ENCODE results near the gene CALU. TPM values are rescaled to one million over a fixed set of nuclear protein-coding genes. Genes with fewer than 3 reads are reported as not detected.

CALU gene
- total and polyA plus RNA-seq, 4 donors: 23.9 to 115 (median 99.0) TPM

GRCh38 chr7:128807191-128807590 lies 68.0 kb downstream of the CALU start:
- no peak overlapping the region for H3K27ac ChIP-seq (ENCODE audit: low read depth in 1 of 2, low read length in 1 of 2)
- H3K9me3 ChIP-seq (ENCODE audit: control insufficient read depth in 4 of 4, insufficient read depth in 3 of 4, low read length in 3 of 4): peaks cover 0 to 2% (median 0%) of the 10 kb centered on the region in 4 donors
- no peaks in the 10 kb centered on the region for H3K27me3 ChIP-seq (ENCODE audit: control insufficient read depth in 3 of 3, insufficient read depth in 3 of 3, low read length in 2 of 3)
- no peak for TF ChIP-seq CTCF (IDR thresholded peaks at IDR 0.05; ENCODE audit: control extremely low read depth, extremely low read depth)
- H3K9ac ChIP-seq (ENCODE audit: insufficient read depth in 1 of 2, low read length in 2 of 2): no peak overlapping the region
- H3K36me3 ChIP-seq (ENCODE audit: control insufficient read depth in 4 of 4, insufficient read depth in 4 of 4, low read length in 4 of 4): peaks cover 0 to 9% (median 4%) of the 10 kb centered on the region in 4 donors
- H3K4me1 ChIP-seq (ENCODE audit: control insufficient read depth in 5 of 5, insufficient read depth in 5 of 5, low read length in 5 of 5): peaks cover 0 to 2% (median 0%) of the 10 kb centered on the region in 5 donors
- DNase-seq: no peak
- WGBS, 2 donors: 86 to 91% methylated on average over 8 of the region's 8 CpGs
- no peak overlapping the region for H3K4me3 ChIP-seq
- ATAC-seq (ENCODE audit: insufficient read depth, low FRiP score): no peak

GRCh38 chr7:128809363-128809762 lies 70.2 kb downstream of the CALU start:
- DNase-seq (no peak), ATAC-seq (ENCODE audit: insufficient read depth, low FRiP score) (no peak)
- Histone ChIP-seq H3K4me1 (ENCODE audit: control insufficient read depth in 5 of 5, insufficient read depth in 5 of 5, low read length in 5 of 5) (peaks cover 0 to 3% (median 0%) of the 10 kb centered on the region in 5 donors), H3K9me3 (ENCODE audit: control insufficient read depth in 4 of 4, insufficient read depth in 3 of 4, low read length in 3 of 4) (peaks cover 0 to 2% (median 0%) of the 10 kb centered on the region in 4 donors), H3K27ac (ENCODE audit: low read depth in 1 of 2, low read length in 1 of 2) (no peak overlapping the region), H3K27me3 (ENCODE audit: control insufficient read depth in 3 of 3, insufficient read depth in 3 of 3, low read length in 2 of 3) (no peaks in the 10 kb centered on the region), H3K36me3 (ENCODE audit: control insufficient read depth in 4 of 4, insufficient read depth in 4 of 4, low read length in 4 of 4) (peaks cover 0 to 9% (median 4%) of the 10 kb centered on the region in 4 donors), H3K4me3 (no peak overlapping the region), H3K9ac (ENCODE audit: insufficient read depth in 1 of 2, low read length in 2 of 2) (no peak overlapping the region)
- TF ChIP-seq CTCF (IDR thresholded peaks at IDR 0.05; ENCODE audit: control extremely low read depth, extremely low read depth): no peak
- 86 to 92% methylated on average over 3 of the region's 3 CpGs for WGBS, 2 donors

GRCh38 chr7:128810473-128810872 lies 71.3 kb downstream of the CALU start:
- Histone ChIP-seq H3K9me3 (ENCODE audit: control insufficient read depth in 4 of 4, insufficient read depth in 3 of 4, low read length in 3 of 4) (peaks cover 0 to 4% (median 0%) of the 10 kb centered on the region in 4 donors), H3K9ac (ENCODE audit: insufficient read depth in 1 of 2, low read length in 2 of 2) (no peak overlapping the region), H3K27me3 (ENCODE audit: control insufficient read depth in 3 of 3, insufficient read depth in 3 of 3, low read length in 2 of 3) (no peaks in the 10 kb centered on the region), H3K4me3 (no peak overlapping the region), H3K27ac (ENCODE audit: low read depth in 1 of 2, low read length in 1 of 2) (no peak overlapping the region), H3K4me1 (ENCODE audit: control insufficient read depth in 5 of 5, insufficient read depth in 5 of 5, low read length in 5 of 5) (peaks cover 0 to 3% (median 0%) of the 10 kb centered on the region in 5 donors), H3K36me3 (ENCODE audit: control insufficient read depth in 4 of 4, insufficient read depth in 4 of 4, low read length in 4 of 4) (peaks cover 0 to 9% (median 4%) of the 10 kb centered on the region in 4 donors)
- DNase-seq: no peak
- WGBS, 2 donors: 90 to 98% methylated on average over 2 of the region's 2 CpGs
- ATAC-seq (ENCODE audit: insufficient read depth, low FRiP score): no peak
- TF ChIP-seq CTCF (IDR thresholded peaks at IDR 0.05; ENCODE audit: control extremely low read depth, extremely low read depth): no peak

- Histone ChIP-seq H3K27me3 (ENCODE audit: control insufficient read depth in 3 of 3, insufficient read depth in 3 of 3, low read length in 2 of 3) (no peaks in the 10 kb centered on the region), H3K4me3 (no peak overlapping the region), H3K36me3 (ENCODE audit: control insufficient read depth in 4 of 4, insufficient read depth in 4 of 4, low read length in 4 of 4) (peaks cover 0 to 7% (median 3%) of the 10 kb centered on the region in 4 donors), H3K9ac (ENCODE audit: insufficient read depth in 1 of 2, low read length in 2 of 2) (no peak overlapping the region), H3K4me1 (ENCODE audit: control insufficient read depth in 5 of 5, insufficient read depth in 5 of 5, low read length in 5 of 5) (peaks cover 0 to 3% (median 0%) of the 10 kb centered on the region in 5 donors), H3K27ac (ENCODE audit: low read depth in 1 of 2, low read length in 1 of 2) (no peak overlapping the region), H3K9me3 (ENCODE audit: control insufficient read depth in 4 of 4, insufficient read depth in 3 of 4, low read length in 3 of 4) (peaks cover 0 to 4% (median 0%) of the 10 kb centered on the region in 4 donors)
- TF ChIP-seq CTCF (IDR thresholded peaks at IDR 0.05; ENCODE audit: control extremely low read depth, extremely low read depth): no peak
- DNase-seq: no peak
- ATAC-seq (ENCODE audit: insufficient read depth, low FRiP score): no peak
- WGBS, 2 donors: 94 to 96% methylated on average over 3 of the region's 3 CpGs
Observed at GRCh38 chr7:128810997-128811396, 71.8 kb downstream of the CALU start.
